Thoracic aorta (tissue), 2 donors: ENCODE data around the gene CDRT4. TPM values are rescaled to one million over a fixed set of nuclear protein-coding genes. Genes with fewer than 3 reads are reported as not detected.
A peak's percentile ranks its signal among the peaks of the same experiment; 100 is the strongest.

Experiments used
- ATAC-seq: fragments of 150-250 bp; one replicate; pipeline ENCODE4 v1.8.0; 2017; ENCODE audit warnings: low read depth; ENCODE audit not compliant: insufficient number of reproducible peaks, low FRiP score
- DNase-seq: peaks from one replicate; pipeline ENCODE4 v3.0.0-alpha.2; 2020; ENCODE audit warnings: low spot score
- H3K27ac ChIP-seq, 2 donors: fragments of 200-600 bp; sonication (generic); 1 replicate in 1 of 2; 2 replicates in 1 of 2; pipeline ENCODE4 v1.5.1; 2016; ENCODE audit warnings: mild to moderate bottlenecking in 2 of 2, moderate library complexity in 2 of 2
- H3K27me3 ChIP-seq: fragments of 200-600 bp; sonication (generic); replicated peaks from 2 replicates; pipeline ENCODE4 v1.6.0; 2016; ENCODE audit warnings: mild to moderate bottlenecking; ENCODE audit not compliant: insufficient read depth
- H3K36me3 ChIP-seq: fragments of 200-600 bp; sonication (generic); one replicate; pipeline ENCODE4 v1.5.1; 2016
- H3K4me1 ChIP-seq, 2 donors: fragments of 200-600 bp; sonication (generic); 1 replicate in 1 of 2; 2 replicates in 1 of 2; pipeline versions ENCODE4 v1.5.1 to v1.6.0; 2016; ENCODE audit warnings: low read depth in 2 of 2, mild to moderate bottlenecking in 1 of 2; ENCODE audit not compliant: control insufficient read depth in 1 of 2
- H3K4me3 ChIP-seq: fragments of 200-600 bp; sonication (generic); 2 replicates; pipeline ENCODE4 v1.5.1; 2016; ENCODE audit warnings: mild to moderate bottlenecking
- H3K9me3 ChIP-seq: fragments of 200-600 bp; sonication (generic); 2 replicates; pipeline ENCODE4 v1.5.1; 2016
- CTCF ChIP-seq: fragments of 200-600 bp; sonication (generic); IDR thresholded peaks from one replicate; pipeline ENCODE4 v1.5.1; 2019; ENCODE audit warnings: antibody characterized with exemption
- total RNA-seq, 2 donors: library from RNA; depleted of rRNA; stranded (reverse); fragments of >200 nt; gene quantifications; one replicate each; pipeline versions ENCODE4 v1.1.0 to v1.2.3, GENCODE V29; 2016

CDRT4 gene
- total RNA-seq, 2 donors from 2014 or later: 13.5 to 22.2 TPM

GRCh38 chr17:15434956-15435355, 32.5 kb downstream of the CDRT4 start:
- ATAC-seq (no peak), DNase-seq (no peak)
- H3K9me3 ChIP-seq: no peaks in the 10 kb centered on the region
- H3K36me3 ChIP-seq: no peaks in the 10 kb centered on the region
- peaks cover 2 to 17% of the 10 kb centered on the region in 2 donors for H3K4me1 ChIP-seq
- H3K27ac ChIP-seq: peak overlapping the region in 1 of 2 donors; percentile 22
- H3K4me3 ChIP-seq: no peak overlapping the region
- no peaks in the 10 kb centered on the region for H3K27me3 ChIP-seq
- no peak for TF ChIP-seq CTCF

GRCh38 chr17:15432807-15433611, 34.4 kb downstream of the CDRT4 start:
- no peak for TF ChIP-seq CTCF
- Histone ChIP-seq H3K27ac (no peak overlapping the region), H3K4me3 (no peak overlapping the region), H3K27me3 (no peaks in the 10 kb centered on the region), H3K9me3 (no peaks in the 10 kb centered on the region), H3K4me1 (peaks cover 2 to 17% of the 10 kb centered on the region in 2 donors), H3K36me3 (no peaks in the 10 kb centered on the region)
- DNase-seq (no peak), ATAC-seq (no peak)

GRCh38 chr17:15431766-15432165, 35.7 kb downstream of the CDRT4 start:
- no peak for ATAC-seq
- Histone ChIP-seq H3K27me3 (no peaks in the 10 kb centered on the region), H3K4me3 (no peak overlapping the region), H3K27ac (no peak overlapping the region), H3K9me3 (no peaks in the 10 kb centered on the region), H3K4me1 (peaks cover 2 to 17% of the 10 kb centered on the region in 2 donors), H3K36me3 (no peaks in the 10 kb centered on the region)
- no peak for TF ChIP-seq CTCF
- no peak for DNase-seq

- H3K4me3 ChIP-seq: no peak overlapping the region
- no peaks in the 10 kb centered on the region for H3K9me3 ChIP-seq
- H3K4me1 ChIP-seq: peaks cover 0 to 12% of the 10 kb centered on the region in 2 donors
- H3K27ac ChIP-seq: no peak overlapping the region
- no peak for TF ChIP-seq CTCF
- H3K27me3 ChIP-seq: no peaks in the 10 kb centered on the region
- DNase-seq (no peak), ATAC-seq (no peak)
- H3K36me3 ChIP-seq: no peaks in the 10 kb centered on the region
Measured at GRCh38 chr17:15431196-15431595, 36.2 kb downstream of the CDRT4 start.

- DNase-seq (no peak), ATAC-seq (no peak)
- Histone ChIP-seq H3K9me3 (no peaks in the 10 kb centered on the region), H3K4me1 (no peaks in the 10 kb centered on the region), H3K4me3 (no peak overlapping the region), H3K27ac (no peak overlapping the region), H3K36me3 (no peaks in the 10 kb centered on the region), H3K27me3 (no peaks in the 10 kb centered on the region)
- TF ChIP-seq CTCF: no peak
Measured at GRCh38 chr17:15424521-15424920, 42.9 kb downstream of the CDRT4 start.
